OCI-LY1 (cell line): Measurements from ENCODE around the gene SMC4.

Experiments
- EZH2 ChIP-seq: fragments of 200-600 bp; sonication (generic), shearing (Covaris generic); IDR thresholded peaks from 2 replicates; pipeline ENCODE4 v1.8.0; 2017; ENCODE audit warnings: borderline replicate concordance, mixed run types, mild to moderate bottlenecking, antibody characterized with exemption, low read length, moderate library complexity, mixed read lengths
- TF ChIP-seq, protein P1 (sequence below): fragments of 200-600 bp; sonication (generic), shearing (Covaris generic); IDR thresholded peaks from 2 replicates; pipeline ENCODE4 v1.5.1; 2017; ENCODE audit warnings: mild to moderate bottlenecking, antibody characterized with exemption, low read length, moderate library complexity, mixed read lengths

DNA sequence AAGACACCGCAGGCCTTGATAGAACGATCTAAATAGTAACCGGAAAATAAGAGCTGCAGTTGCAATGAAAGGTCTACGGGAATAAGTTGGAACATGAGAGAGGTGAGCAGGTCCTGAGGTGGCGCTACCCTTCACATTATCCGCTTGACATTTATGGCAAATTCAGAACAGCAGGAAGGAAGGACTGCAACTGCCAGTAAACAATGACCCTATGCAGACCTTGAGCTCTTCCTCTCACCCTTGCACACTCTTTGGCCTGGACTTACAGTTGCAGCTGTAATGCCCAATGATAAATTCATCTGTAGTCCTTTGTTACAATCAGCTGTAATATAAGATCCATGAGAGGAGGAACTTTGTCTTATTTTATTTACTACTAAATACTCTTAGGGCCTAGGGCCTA lies 82.4 kb downstream of the SMC4 start:
- TF ChIP-seq, protein P1, sequence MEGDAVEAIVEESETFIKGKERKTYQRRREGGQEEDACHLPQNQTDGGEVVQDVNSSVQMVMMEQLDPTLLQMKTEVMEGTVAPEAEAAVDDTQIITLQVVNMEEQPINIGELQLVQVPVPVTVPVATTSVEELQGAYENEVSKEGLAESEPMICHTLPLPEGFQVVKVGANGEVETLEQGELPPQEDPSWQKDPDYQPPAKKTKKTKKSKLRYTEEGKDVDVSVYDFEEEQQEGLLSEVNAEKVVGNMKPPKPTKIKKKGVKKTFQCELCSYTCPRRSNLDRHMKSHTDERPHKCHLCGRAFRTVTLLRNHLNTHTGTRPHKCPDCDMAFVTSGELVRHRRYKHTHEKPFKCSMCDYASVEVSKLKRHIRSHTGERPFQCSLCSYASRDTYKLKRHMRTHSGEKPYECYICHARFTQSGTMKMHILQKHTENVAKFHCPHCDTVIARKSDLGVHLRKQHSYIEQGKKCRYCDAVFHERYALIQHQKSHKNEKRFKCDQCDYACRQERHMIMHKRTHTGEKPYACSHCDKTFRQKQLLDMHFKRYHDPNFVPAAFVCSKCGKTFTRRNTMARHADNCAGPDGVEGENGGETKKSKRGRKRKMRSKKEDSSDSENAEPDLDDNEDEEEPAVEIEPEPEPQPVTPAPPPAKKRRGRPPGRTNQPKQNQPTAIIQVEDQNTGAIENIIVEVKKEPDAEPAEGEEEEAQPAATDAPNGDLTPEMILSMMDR: no peak
- no peak for TF ChIP-seq EZH2
